ENCODE data around the gene ZYG11B.

DNA sequence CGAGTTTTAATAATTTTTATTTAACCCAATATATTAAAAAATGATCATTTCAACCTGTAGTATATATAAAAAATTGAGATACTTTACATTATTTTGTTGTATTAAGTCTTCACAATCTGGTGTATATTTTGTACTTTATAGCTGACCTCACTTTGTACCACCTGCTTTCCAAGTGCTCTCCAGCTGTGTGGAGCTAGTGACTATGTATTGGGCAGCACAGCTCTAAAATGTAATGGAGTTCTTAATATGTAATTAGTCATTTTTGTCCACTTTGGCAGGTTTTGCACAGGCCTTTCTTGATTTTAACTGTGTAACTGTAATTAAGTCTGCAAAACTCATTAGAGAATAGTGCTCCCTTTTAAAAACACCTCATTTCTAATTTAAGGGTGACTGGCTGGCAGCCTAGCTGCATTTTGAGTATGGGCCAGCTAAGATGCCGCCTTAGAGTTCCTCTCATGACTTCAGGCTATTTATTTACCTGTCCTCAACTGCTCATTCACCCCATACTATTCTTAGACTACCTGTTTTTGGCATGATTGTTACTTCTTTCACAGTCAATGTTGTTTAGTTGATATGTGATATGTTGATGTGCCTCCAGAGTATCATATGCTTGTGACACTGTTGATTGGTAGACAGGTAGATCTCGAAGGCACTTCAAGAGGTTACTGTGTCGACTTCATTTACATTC is 43.2 kb downstream of the ZYG11B start:
- TF ChIP-seq GATA3 (IDR thresholded peaks at IDR 0.05; ENCODE audit: low read depth, low read length) (no peak), GATA2 (IDR thresholded peaks at IDR 0.05; ENCODE audit: low read depth, low read length) (no peak)
